Subcutaneous adipose tissue (tissue), 4 donors: ENCODE results near the gene ETHE1. TPM values are rescaled to one million over a fixed set of nuclear protein-coding genes. Genes with fewer than 3 reads are reported as not detected.

Experiments used
- total RNA-seq, 4 donors: library from RNA; depleted of rRNA; stranded (reverse); fragments of >200 nt; gene quantifications; one replicate each; pipeline ENCODE4 v1.1.0, GENCODE V29; 2016
- TF ChIP-seq, protein P1 (sequence below): fragments of 450-650 bp; IDR thresholded peaks from one replicate; pipeline ENCODE4 v1.5.1; 2016; ENCODE audit warnings: low read depth, mild to moderate bottlenecking, control low read depth, antibody characterized with exemption, moderate library complexity

The ETHE1 gene
- total RNA-seq, 4 donors from 2014 or later = 20.2 to 36.7 (median 31.3) TPM

DNA sequence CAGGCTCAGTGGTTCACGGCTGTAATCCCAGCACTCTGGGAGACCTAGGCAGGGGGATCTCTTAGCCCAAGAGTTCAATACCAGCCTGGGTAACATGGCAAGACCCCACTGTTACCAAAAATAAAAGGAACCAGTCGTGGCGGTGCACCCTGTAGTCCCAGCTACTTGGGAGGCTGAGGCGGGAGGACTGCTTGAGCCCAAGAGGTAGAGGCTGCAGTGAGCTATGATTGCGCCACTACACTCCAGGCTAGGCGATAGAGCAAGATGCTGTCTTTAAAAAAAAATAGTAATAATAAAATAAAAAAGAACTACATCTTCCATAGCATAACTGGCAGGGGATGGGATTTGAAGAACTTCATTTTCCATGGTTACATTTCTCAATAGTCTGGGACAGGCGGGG, 64.6 kb downstream of the ETHE1 start:
- TF ChIP-seq, protein P1, sequence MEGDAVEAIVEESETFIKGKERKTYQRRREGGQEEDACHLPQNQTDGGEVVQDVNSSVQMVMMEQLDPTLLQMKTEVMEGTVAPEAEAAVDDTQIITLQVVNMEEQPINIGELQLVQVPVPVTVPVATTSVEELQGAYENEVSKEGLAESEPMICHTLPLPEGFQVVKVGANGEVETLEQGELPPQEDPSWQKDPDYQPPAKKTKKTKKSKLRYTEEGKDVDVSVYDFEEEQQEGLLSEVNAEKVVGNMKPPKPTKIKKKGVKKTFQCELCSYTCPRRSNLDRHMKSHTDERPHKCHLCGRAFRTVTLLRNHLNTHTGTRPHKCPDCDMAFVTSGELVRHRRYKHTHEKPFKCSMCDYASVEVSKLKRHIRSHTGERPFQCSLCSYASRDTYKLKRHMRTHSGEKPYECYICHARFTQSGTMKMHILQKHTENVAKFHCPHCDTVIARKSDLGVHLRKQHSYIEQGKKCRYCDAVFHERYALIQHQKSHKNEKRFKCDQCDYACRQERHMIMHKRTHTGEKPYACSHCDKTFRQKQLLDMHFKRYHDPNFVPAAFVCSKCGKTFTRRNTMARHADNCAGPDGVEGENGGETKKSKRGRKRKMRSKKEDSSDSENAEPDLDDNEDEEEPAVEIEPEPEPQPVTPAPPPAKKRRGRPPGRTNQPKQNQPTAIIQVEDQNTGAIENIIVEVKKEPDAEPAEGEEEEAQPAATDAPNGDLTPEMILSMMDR = no peak

DNA sequence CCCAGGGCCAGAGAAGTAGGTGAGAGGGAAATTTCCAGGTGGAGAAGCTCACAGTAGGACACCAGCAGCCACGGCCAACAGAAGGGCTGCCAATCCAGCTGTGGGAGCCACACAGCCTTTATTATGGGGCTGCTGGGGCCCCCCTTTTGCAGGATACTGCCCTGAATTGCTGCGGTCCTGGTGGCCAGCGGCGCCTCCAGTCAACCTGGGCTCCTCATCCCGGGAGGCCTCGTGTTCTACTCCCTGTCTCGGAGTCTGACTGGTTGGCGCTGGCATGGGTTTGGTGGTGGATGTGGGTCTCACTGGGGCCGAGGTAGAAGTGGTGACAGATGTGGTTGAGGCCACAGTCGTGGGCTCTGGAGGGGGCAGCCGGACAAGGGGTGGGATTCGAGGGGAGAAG, 65.7 kb downstream of the ETHE1 start:
- TF ChIP-seq, protein P1 = no peak

DNA sequence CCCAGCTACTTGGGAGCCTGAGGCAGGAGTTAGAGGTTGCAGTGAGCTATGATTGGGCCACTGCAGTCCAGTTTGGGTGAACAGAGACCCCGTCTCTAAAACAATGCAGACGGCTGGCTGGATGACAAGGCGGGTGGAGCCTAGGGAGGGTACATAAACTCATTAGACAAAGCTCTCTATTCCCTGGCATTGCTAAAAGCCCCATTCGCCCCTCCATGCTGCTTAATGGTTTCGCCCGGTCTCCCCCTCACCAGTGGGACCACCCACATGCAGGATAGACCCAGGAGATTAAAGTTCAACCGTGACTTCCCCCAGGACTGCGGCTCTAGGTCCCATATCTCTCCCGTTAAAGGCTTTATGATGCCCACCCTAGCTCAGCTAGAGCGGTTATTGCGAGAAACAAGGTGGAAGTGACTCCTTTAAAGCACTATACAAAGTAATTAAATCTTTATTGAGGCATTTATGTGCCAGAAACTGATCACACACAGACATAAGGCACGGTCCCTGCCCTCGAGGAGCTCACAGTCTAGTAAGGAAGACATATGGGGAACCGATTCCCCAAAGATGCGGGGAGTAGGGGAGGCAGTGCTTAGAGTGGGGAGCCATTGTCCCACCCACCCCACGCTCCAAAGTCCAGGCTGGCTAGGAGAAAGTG, 66.5 kb downstream of the ETHE1 start:
- TF ChIP-seq, protein P1 = no peak

- TF ChIP-seq, protein P1 = no peak
Observed at GRCh38 chr19:43457809-43458208, 69.2 kb downstream of the ETHE1 start.

Other genes with a start within 250 kb of the ETHE1 start
- 1 to 10 TPM in 2 of 4 donors, not detected in 2; 3.6 to 6.8 TPM for gene CD177, start 173.5 kb downstream of the ETHE1 start, total RNA-seq
- not detected for gene TEX101, start 112.3 kb downstream of the ETHE1 start, total RNA-seq
- under 1 TPM in 1 of 4 donors, not detected in 3; 0.34 TPM for gene LYPD3, start 61.6 kb downstream of the ETHE1 start, total RNA-seq
- 1 to 10 TPM; 1.9 to 5.7 (median 3.5) TPM for gene PHLDB3, start 22.5 kb downstream of the ETHE1 start, total RNA-seq
- gene ZNF575, start 6.0 kb upstream of the ETHE1 start, total RNA-seq = 1 to 10 TPM in 1 of 4 donors, under 1 TPM in 1, not detected in 2; 0.44 to 3.2 TPM
- gene XRCC1, start 48.3 kb upstream of the ETHE1 start, total RNA-seq = 10 to 100 TPM; 10.6 to 24.1 (median 19.2) TPM
- gene PINLYP, start 48.6 kb upstream of the ETHE1 start, total RNA-seq = 10 to 100 TPM in 1 of 4 donors, 1 to 10 TPM in 3; 3.3 to 11.7 (median 6.0) TPM
- gene IRGQ, start 68.9 kb upstream of the ETHE1 start, total RNA-seq = 10 to 100 TPM in 3 of 4 donors, 1 to 10 TPM in 1; 8.5 to 16.0 (median 11.5) TPM
- gene ZNF576, start 69.4 kb upstream of the ETHE1 start, total RNA-seq = 10 to 100 TPM in 2 of 4 donors, 1 to 10 TPM in 2; 4.1 to 11.6 (median 9.4) TPM
- gene SRRM5, start 84.9 kb upstream of the ETHE1 start, total RNA-seq = under 1 TPM in 3 of 4 donors, not detected in 1; 0.33 to 0.66 (median 0.34) TPM
- gene ZNF428, start 92.4 kb upstream of the ETHE1 start, total RNA-seq = 10 to 100 TPM; 11.1 to 27.1 (median 21.4) TPM
- 10 to 100 TPM in 1 of 4 donors, 1 to 10 TPM in 1, under 1 TPM in 2; 0.57 to 31.9 (median 0.92) TPM for gene CADM4, start 112.6 kb upstream of the ETHE1 start, total RNA-seq
- gene PLAUR, start 143.0 kb upstream of the ETHE1 start, total RNA-seq = 100 to 1,000 TPM in 1 of 4 donors, 10 to 100 TPM in 3; 13.8 to 102 (median 21.5) TPM
- gene IRGC, start 188.9 kb upstream of the ETHE1 start, total RNA-seq = not detected
- 10 to 100 TPM; 10.0 to 17.2 (median 12.7) TPM for gene SMG9, start 227.8 kb upstream of the ETHE1 start, total RNA-seq